ENCODE results near the gene TBPL2.

The TBPL2 gene

GRCh38 chr14:55366271-55366670, 74.1 kb downstream of the TBPL2 start:
- DNase-seq: no peak

Measured in anterior cingulate cortex (tissue), 58 donors.